Caco-2 (cell line): ENCODE results near the gene UBXN2A. TPM values are rescaled to one million over a fixed set of nuclear protein-coding genes. Genes with fewer than 3 reads are reported as not detected.

Experiments used
- BruUV-seq: library from RNA; stranded (reverse); fragments of 400-500 nt; replicated peaks from 2 replicates; lab custom pipeline; 2021; lab: Mats Ljungman, UMichigan
- CTCF ChIA-PET: fragments of 300-600 bp; sonication (Branson Sonifier 250); formaldehyde crosslinking; loops from one replicate; lab custom pipeline; 2022; ENCODE audit warnings: antibody characterized with exemption; lab: Charles Lee
- POLR2A ChIA-PET: fragments of 300-600 bp; sonication (Branson Sonifier 250); formaldehyde crosslinking; loops from one replicate; lab custom pipeline; 2022; ENCODE audit warnings: antibody characterized with exemption; lab: Charles Lee
- DNase-seq, 2 experiments: peaks; one replicate each; pipeline versions ENCODE4 v3.0.0 to v3.0.0-alpha.2; 2020 to 2022
- H3K27me3 ChIP-seq: replicated peaks from 2 replicates; pipeline ENCODE4 v1.6.0; 2011; ENCODE audit warnings: low read length; ENCODE audit not compliant: control insufficient read depth, insufficient read depth
- H3K36me3 ChIP-seq: 2 replicates; pipeline ENCODE4 v1.5.1; 2011; ENCODE audit warnings: low read length; ENCODE audit not compliant: control insufficient read depth, insufficient read depth
- H3K4me1 ChIP-seq: fragments of 250-450 bp; sonication (Bioruptor Pico); 2 replicates; pipeline ENCODE4 v1.5.1; 2020; ENCODE audit warnings: mild to moderate bottlenecking
- H3K4me3 ChIP-seq: 2 replicates; pipeline ENCODE4 v1.5.1; 2011; ENCODE audit warnings: low read depth, mild to moderate bottlenecking, control low read depth, low read length
- H3K9me3 ChIP-seq: fragments of 250-450 bp; sonication (Bioruptor Pico); 2 replicates; pipeline ENCODE4 v1.5.1; 2020; ENCODE audit warnings: mild to moderate bottlenecking, moderate library complexity
- H3K27ac Mint-ChIP-seq: one replicate; pipeline ENCODE4 v1.8.0; 2022; ENCODE audit warnings: mixed read lengths; ENCODE audit not compliant: unreplicated experiment
- H3K27me3 Mint-ChIP-seq: one replicate; pipeline ENCODE4 v1.8.0; 2022; ENCODE audit warnings: mixed read lengths; ENCODE audit not compliant: insufficient read depth, unreplicated experiment
- H3K36me3 Mint-ChIP-seq: one replicate; pipeline ENCODE4 v1.8.0; 2022; ENCODE audit warnings: mild to moderate bottlenecking, mixed read lengths; ENCODE audit not compliant: insufficient read depth, unreplicated experiment
- H3K4me1 Mint-ChIP-seq: one replicate; pipeline ENCODE4 v1.8.0; 2022; ENCODE audit warnings: low read depth, mixed read lengths; ENCODE audit not compliant: unreplicated experiment
- H3K4me3 Mint-ChIP-seq: one replicate; pipeline ENCODE4 v1.8.0; 2022; ENCODE audit warnings: mild to moderate bottlenecking, moderate library complexity, mixed read lengths; ENCODE audit not compliant: unreplicated experiment
- H3K9me3 Mint-ChIP-seq: one replicate; pipeline ENCODE4 v1.8.0; 2022; ENCODE audit warnings: mixed read lengths; ENCODE audit not compliant: unreplicated experiment
- intact Hi-C: fragments of 100-400 bp; cut with micrococcal nuclease; formaldehyde crosslinking; loops from one replicate; pipeline ENCODE4 v1.10.0; 2022; ENCODE audit not compliant: unreplicated experiment
- total RNA-seq: library from RNA; stranded (reverse); gene quantifications from 2 replicates; pipeline ENCODE4 v1.2.3, GENCODE V29; 2022
- TF ChIP-seq, protein P1 (sequence below), 2 experiments: fragments of 200-600 bp in 1 of 2; IDR thresholded peaks; 1 replicate in 1 of 2; 2 replicates in 1 of 2; pipeline versions ENCODE4 v1.5.1 to v1.8.0; 2011 to 2022; ENCODE audit warnings: antibody characterized with exemption in 1 of 2, control low read depth in 1 of 2, inconsistent platforms in 1 of 2, low read depth in 1 of 2, low read length in 1 of 2, mild to moderate bottlenecking in 1 of 2, moderate library complexity in 1 of 2; ENCODE audit not compliant: insufficient read depth in 1 of 2, severe bottlenecking in 1 of 2, unreplicated experiment in 1 of 2

UBXN2A gene
- total RNA-seq, 1 experiment from 2014 or later = 22.0 TPM

GRCh38 chr2:23912054-23912453 is 28.2 kb upstream of the UBXN2A start:
- no peaks in the 10 kb centered on the region for H3K9me3 Mint-ChIP-seq
- ChIA-PET POLR2A (no interaction called here), CTCF (interaction anchor here (0.7 kb wide), 1 partner anchor 136 kb away, joined by 3 read pairs; no protein-coding TSS in a partner anchor)
- BruUV-seq = no TSS peak
- Histone ChIP-seq H3K27me3 (no peaks in the 10 kb centered on the region), H3K9me3 (no peaks in the 10 kb centered on the region), H3K4me3 (no peak overlapping the region), H3K4me1 (peaks cover 8% of the 10 kb centered on the region; the same call in 1 of the 2 replicates), H3K36me3 (no peaks in the 10 kb centered on the region)
- DNase-seq = no peak
- intact Hi-C loops = no loop called here
- H3K4me1 Mint-ChIP-seq = peaks cover 9% of the 10 kb centered on the region
- no peak overlapping the region for H3K4me3 Mint-ChIP-seq
- H3K27me3 Mint-ChIP-seq = no peaks in the 10 kb centered on the region
- H3K27ac Mint-ChIP-seq = no peak overlapping the region
- TF ChIP-seq, protein P1, sequence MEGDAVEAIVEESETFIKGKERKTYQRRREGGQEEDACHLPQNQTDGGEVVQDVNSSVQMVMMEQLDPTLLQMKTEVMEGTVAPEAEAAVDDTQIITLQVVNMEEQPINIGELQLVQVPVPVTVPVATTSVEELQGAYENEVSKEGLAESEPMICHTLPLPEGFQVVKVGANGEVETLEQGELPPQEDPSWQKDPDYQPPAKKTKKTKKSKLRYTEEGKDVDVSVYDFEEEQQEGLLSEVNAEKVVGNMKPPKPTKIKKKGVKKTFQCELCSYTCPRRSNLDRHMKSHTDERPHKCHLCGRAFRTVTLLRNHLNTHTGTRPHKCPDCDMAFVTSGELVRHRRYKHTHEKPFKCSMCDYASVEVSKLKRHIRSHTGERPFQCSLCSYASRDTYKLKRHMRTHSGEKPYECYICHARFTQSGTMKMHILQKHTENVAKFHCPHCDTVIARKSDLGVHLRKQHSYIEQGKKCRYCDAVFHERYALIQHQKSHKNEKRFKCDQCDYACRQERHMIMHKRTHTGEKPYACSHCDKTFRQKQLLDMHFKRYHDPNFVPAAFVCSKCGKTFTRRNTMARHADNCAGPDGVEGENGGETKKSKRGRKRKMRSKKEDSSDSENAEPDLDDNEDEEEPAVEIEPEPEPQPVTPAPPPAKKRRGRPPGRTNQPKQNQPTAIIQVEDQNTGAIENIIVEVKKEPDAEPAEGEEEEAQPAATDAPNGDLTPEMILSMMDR (IDR thresholded peaks at IDR 0.05; ENCODE audit: insufficient read depth in 1 of 2, low read depth in 1 of 2, low read length in 1 of 2, severe bottlenecking in 1 of 2, unreplicated experiment in 1 of 2) = no peak
- peaks cover 5% of the 10 kb centered on the region for H3K36me3 Mint-ChIP-seq

GRCh38 chr2:23915327-23915726 is 24.9 kb upstream of the UBXN2A start:
- Mint-ChIP-seq H3K27me3 (no peaks in the 10 kb centered on the region), H3K4me3 (no peak overlapping the region), H3K4me1 (peaks cover 10% of the 10 kb centered on the region), H3K36me3 (peaks cover 4% of the 10 kb centered on the region), H3K9me3 (no peaks in the 10 kb centered on the region), H3K27ac (no peak overlapping the region)
- H3K4me1 ChIP-seq = peaks cover 10% of the 10 kb centered on the region; the same call in 1 of the 2 replicates
- H3K4me3 ChIP-seq = no peak overlapping the region
- H3K27me3 ChIP-seq = no peaks in the 10 kb centered on the region
- TF ChIP-seq, protein P1 (IDR thresholded peaks at IDR 0.05; ENCODE audit: insufficient read depth in 1 of 2, low read depth in 1 of 2, low read length in 1 of 2, severe bottlenecking in 1 of 2, unreplicated experiment in 1 of 2) = no peak
- CTCF ChIA-PET = no interaction called here
- no peaks in the 10 kb centered on the region for H3K36me3 ChIP-seq
- BruUV-seq = no TSS peak
- intact Hi-C loops = no loop called here
- H3K9me3 ChIP-seq = no peaks in the 10 kb centered on the region
- POLR2A ChIA-PET = interaction anchor here (0.6 kb wide), 1 partner anchor 11 kb away, joined by 5 read pairs; the partner anchor contains the start of gene ATAD2B
- no peak for DNase-seq

- peaks cover 16% of the 10 kb centered on the region for H3K4me1 ChIP-seq
- H3K9me3 ChIP-seq = no peaks in the 10 kb centered on the region
- no peaks in the 10 kb centered on the region for H3K27me3 ChIP-seq
- Mint-ChIP-seq H3K36me3 (no peaks in the 10 kb centered on the region), H3K4me3 (no peak overlapping the region), H3K27me3 (no peaks in the 10 kb centered on the region), H3K4me1 (peaks cover 11% of the 10 kb centered on the region), H3K27ac (peak overlapping the region; percentile 60), H3K9me3 (no peaks in the 10 kb centered on the region)
- no peak for DNase-seq
- POLR2A ChIA-PET = no interaction called here
- BruUV-seq = no TSS peak
- CTCF ChIA-PET = no interaction called here
- H3K36me3 ChIP-seq = no peaks in the 10 kb centered on the region
- TF ChIP-seq, protein P1 (IDR thresholded peaks at IDR 0.05; ENCODE audit: insufficient read depth in 1 of 2, low read depth in 1 of 2, low read length in 1 of 2, severe bottlenecking in 1 of 2, unreplicated experiment in 1 of 2) = no peak
- H3K4me3 ChIP-seq = no peak overlapping the region
- intact Hi-C loops = loop anchor here (1.0 kb wide), 1 partner anchor 7 kb away; no protein-coding TSS in a partner anchor
These were observed 23.4 kb upstream of the UBXN2A start for GRCh38 chr2:23916727-23917405.
